ENCODE data around the gene GPRIN3.

Gene GPRIN3

GRCh38 chr4:89303814-89304388, 3.7 kb downstream of the GPRIN3 start:
- no peak for TF ChIP-seq CTCF (IDR thresholded peaks at IDR 0.05)

GRCh38 chr4:89303177-89303576, 4.4 kb downstream of the GPRIN3 start:
- no peak for TF ChIP-seq CTCF (IDR thresholded peaks at IDR 0.05)

- TF ChIP-seq CTCF (IDR thresholded peaks at IDR 0.05), result no peak
Measured at GRCh38 chr4:89301902-89302301, 5.7 kb downstream of the GPRIN3 start.

GRCh38 chr4:89301003-89301402, 6.6 kb downstream of the GPRIN3 start:
- no peak for TF ChIP-seq CTCF (IDR thresholded peaks at IDR 0.05)

- TF ChIP-seq CTCF (IDR thresholded peaks at IDR 0.05), result no peak
Measured at GRCh38 chr4:89300499-89300898, 7.1 kb downstream of the GPRIN3 start.

GRCh38 chr4:89300060-89300459, 7.5 kb downstream of the GPRIN3 start:
- no peak for TF ChIP-seq CTCF (IDR thresholded peaks at IDR 0.05)

GRCh38 chr4:89299153-89299791, 8.3 kb downstream of the GPRIN3 start:
- TF ChIP-seq CTCF (IDR thresholded peaks at IDR 0.05), result no peak

GRCh38 chr4:89298788-89299152, 8.8 kb downstream of the GPRIN3 start:
- TF ChIP-seq CTCF (IDR thresholded peaks at IDR 0.05), result no peak

All from LNCAP (cell line).